ENCODE data around the gene MS4A7.

GRCh38 chr11:60396799-60397198 lies 18.5 kb downstream of the MS4A7 start:
- no peak for TF ChIP-seq SIN3A (IDR thresholded peaks at IDR 0.05; ENCODE audit: borderline replicate concordance, insufficient read depth, low read length)
- no peak for TF ChIP-seq REST (IDR thresholded peaks at IDR 0.05; ENCODE audit: insufficient read depth in 1 of 2, low read depth in 2 of 2, low read length in 2 of 2)
- TF ChIP-seq TAF1 (IDR thresholded peaks at IDR 0.05; ENCODE audit: borderline replicate concordance, insufficient read depth, low read length): no peak
- no peak for TF ChIP-seq POLR2AphosphoS5 (IDR thresholded peaks at IDR 0.05; ENCODE audit: low read depth, low read length)
- TF ChIP-seq FOXP2 (optimal IDR thresholded peaks at IDR 0.05; ENCODE audit: borderline replicate concordance, extremely low read depth, extremely low read length, insufficient read depth): no peak

Data from PFSK-1 (cell line).